Suprapubic skin (tissue), 4 donors: ENCODE results near the gene ACTR1A.

ENCODE experiments used
- EP300 ChIP-seq: sonication (generic); formaldehyde crosslinking; IDR thresholded peaks from one replicate; pipeline ENCODE4 v1.6.1; 2017; ENCODE audit warnings: antibody characterized with exemption
- POLR2A ChIP-seq, 2 donors: fragments of 450-650 bp; IDR thresholded peaks; one replicate each; pipeline ENCODE4 v1.6.1; 2017; ENCODE audit warnings: antibody characterized with exemption in 2 of 2, mild to moderate bottlenecking in 2 of 2, moderate library complexity in 2 of 2
- POLR2AphosphoS5 ChIP-seq, 3 donors: sonication (generic); formaldehyde crosslinking; IDR thresholded peaks; one replicate each; pipeline ENCODE4 v1.6.1; 2017; ENCODE audit warnings: antibody characterized with exemption in 3 of 3
- TF ChIP-seq, protein P1 (sequence below), 2 donors: fragments of 200-600 bp in 1 of 2; fragments of 450-650 bp in 1 of 2; sonication (generic) in 1 of 2; IDR thresholded peaks; one replicate each; pipeline ENCODE4 v1.5.1; 2016 to 2019; ENCODE audit warnings: antibody characterized with exemption in 2 of 2, mild to moderate bottlenecking in 1 of 2, moderate library complexity in 1 of 2

DNA sequence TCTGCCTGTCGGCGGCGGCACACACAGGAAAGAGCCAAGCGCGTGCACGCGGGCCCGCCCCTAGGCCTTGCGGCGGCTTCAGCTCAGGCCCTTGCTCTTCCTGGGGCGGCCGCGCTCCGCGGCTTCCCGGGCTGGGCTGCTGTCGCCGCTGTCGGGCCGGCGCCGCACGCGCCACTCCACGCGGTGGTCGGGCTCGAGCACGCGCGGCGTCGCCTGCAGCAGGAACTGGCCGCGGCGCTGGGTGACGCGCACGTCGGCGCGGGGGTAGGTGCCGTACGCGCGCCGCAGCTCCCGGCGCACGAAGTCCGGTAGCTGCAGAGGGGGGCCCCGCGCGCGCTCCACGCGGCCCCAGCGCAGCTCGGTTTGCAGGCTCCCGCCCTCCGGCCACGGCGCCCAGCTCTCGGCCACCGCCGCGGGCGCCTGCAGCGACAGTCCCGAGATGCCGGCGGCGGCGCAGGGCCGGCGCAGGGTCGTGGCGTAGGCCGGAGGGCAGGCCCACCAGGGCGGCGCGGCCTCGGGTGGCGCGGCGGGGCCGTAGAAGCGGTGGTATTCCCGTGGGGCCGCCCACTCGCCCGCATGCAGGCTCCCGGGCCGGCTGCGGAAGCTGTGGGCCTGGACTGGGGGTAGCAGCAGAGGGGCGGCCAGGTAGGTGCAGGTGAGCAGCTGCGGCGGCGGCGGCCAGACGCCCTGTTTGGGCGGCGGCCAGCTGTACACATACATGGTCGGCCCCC, 52.0 kb downstream of the ACTR1A start:
- TF ChIP-seq, protein P1, sequence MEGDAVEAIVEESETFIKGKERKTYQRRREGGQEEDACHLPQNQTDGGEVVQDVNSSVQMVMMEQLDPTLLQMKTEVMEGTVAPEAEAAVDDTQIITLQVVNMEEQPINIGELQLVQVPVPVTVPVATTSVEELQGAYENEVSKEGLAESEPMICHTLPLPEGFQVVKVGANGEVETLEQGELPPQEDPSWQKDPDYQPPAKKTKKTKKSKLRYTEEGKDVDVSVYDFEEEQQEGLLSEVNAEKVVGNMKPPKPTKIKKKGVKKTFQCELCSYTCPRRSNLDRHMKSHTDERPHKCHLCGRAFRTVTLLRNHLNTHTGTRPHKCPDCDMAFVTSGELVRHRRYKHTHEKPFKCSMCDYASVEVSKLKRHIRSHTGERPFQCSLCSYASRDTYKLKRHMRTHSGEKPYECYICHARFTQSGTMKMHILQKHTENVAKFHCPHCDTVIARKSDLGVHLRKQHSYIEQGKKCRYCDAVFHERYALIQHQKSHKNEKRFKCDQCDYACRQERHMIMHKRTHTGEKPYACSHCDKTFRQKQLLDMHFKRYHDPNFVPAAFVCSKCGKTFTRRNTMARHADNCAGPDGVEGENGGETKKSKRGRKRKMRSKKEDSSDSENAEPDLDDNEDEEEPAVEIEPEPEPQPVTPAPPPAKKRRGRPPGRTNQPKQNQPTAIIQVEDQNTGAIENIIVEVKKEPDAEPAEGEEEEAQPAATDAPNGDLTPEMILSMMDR (IDR thresholded peaks at IDR 0.05), result no peak
- TF ChIP-seq POLR2A (IDR thresholded peaks at IDR 0.05), result peak; percentile 8 to 41
- peak in 1 of 3 donors; percentile 30 for TF ChIP-seq POLR2AphosphoS5 (IDR thresholded peaks at IDR 0.05)
- no peak for TF ChIP-seq EP300
